Skeletal muscle satellite cell (primary cell): ENCODE data around the gene ZNF469.

Source experiments
- H3K27me3 ChIP-seq: 2 replicates; pipeline ENCODE4 v1.7.0; 2013; ENCODE audit warnings: low read length; ENCODE audit not compliant: control insufficient read depth, insufficient read depth
- H3K36me3 ChIP-seq: 2 replicates; pipeline ENCODE4 v1.7.0; 2013; ENCODE audit warnings: mild to moderate bottlenecking, control low read depth, low read length; ENCODE audit not compliant: insufficient read depth
- H3K4me1 ChIP-seq: 2 replicates; pipeline ENCODE4 v1.7.0; 2013; ENCODE audit warnings: low read length; ENCODE audit not compliant: control insufficient read depth, insufficient read depth
- H3K4me2 ChIP-seq: 2 replicates; pipeline ENCODE4 v1.7.0; 2013; ENCODE audit warnings: mild to moderate bottlenecking, low read length
- H3K4me3 ChIP-seq: 2 replicates; pipeline ENCODE4 v1.7.0; 2013; ENCODE audit warnings: low read length
- H3K9ac ChIP-seq: 2 replicates; pipeline ENCODE4 v1.7.0; 2013; ENCODE audit warnings: mild to moderate bottlenecking, low read depth, low read length, moderate library complexity
- H3K9me3 ChIP-seq: replicated peaks from 2 replicates; pipeline ENCODE4 v1.7.0; 2013; ENCODE audit warnings: mild to moderate bottlenecking, control low read depth, low read length

The ZNF469 gene

DNA sequence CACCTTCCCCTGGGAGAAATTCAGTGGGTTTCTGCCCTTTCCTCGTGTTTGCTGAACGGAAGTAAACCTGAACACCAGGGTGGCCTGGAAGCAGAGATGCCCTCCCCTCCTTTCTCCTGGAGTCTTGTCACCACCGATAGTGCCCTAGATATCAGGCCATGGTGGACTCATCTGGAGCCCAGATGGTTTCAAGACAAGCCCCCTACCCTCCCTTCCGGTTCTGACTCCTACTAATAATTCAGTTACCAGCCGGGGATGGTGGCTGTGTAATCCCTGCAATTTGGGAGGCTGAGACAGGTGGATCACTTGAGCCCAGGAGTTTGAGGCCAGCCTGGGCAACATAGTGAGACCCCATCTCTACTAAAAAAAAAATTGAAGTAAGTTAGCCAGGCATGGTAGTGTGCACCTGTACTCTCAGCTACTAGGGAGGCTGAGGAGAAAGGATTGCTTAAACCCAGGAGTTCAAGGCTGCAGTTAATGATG is 2.4 kb downstream of the ZNF469 start:
- no peaks in the 10 kb centered on the region for H3K9me3 ChIP-seq
- peaks cover 19% of the 10 kb centered on the region for H3K36me3 ChIP-seq
- peak overlapping the region; percentile 97 for H3K4me2 ChIP-seq
- H3K27me3 ChIP-seq, result no peaks in the 10 kb centered on the region
- H3K4me1 ChIP-seq, result peaks cover 33% of the 10 kb centered on the region
- no peak overlapping the region for H3K9ac ChIP-seq
- H3K4me3 ChIP-seq, result no peak overlapping the region

DNA sequence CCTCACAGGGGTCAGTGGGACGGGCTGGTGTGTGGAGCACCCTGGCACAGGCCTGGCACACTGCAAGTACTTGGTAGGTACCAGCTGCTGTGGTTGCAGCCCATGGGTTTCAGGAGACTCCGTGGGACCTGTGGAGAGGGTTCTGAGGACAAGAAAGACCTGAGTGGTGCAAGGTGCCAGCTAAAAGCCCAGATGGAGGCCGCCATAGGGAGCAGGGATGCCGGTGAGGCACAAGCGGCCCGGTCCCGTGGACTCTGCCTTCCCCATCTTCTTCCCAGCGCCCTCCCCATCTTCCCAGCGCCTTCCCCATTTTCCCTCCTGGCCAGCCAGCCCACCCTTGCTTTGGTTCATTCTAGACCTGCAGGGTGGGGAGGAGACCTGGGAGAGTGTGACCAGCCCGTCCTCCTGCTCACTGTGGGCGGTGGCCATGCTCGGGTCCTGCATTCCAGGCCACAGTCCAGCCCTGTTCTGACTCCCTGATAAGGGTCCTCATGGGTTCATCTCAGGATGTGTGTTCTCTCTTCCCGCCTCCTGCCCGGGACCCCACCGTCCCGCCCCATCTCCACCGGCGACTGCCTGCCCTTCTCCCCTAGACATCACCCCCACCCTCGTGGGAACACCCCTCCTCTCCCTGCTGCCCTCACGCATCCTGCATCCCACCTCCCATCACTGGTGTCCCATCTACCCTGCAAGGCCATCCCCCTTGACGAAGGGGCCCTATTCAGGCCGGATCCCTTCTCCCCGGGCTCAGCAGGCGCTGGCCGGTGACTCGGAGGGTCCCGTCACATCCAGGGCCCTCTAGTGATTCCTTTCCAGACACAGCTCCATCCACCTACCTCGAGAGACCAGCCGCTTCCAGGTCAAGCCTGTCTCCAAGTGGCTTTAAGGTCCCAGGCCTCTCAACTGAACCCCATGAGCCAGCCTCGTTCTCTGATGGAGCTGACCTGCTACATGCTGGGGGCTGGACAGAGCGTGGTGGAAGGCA is 3.4 kb downstream of the ZNF469 start:
- no peaks in the 10 kb centered on the region for H3K27me3 ChIP-seq
- peaks cover 33% of the 10 kb centered on the region for H3K4me1 ChIP-seq
- no peak overlapping the region for H3K4me2 ChIP-seq
- no peak overlapping the region for H3K9ac ChIP-seq
- peaks cover 19% of the 10 kb centered on the region for H3K36me3 ChIP-seq
- no peak overlapping the region for H3K4me3 ChIP-seq
- no peaks in the 10 kb centered on the region for H3K9me3 ChIP-seq

DNA sequence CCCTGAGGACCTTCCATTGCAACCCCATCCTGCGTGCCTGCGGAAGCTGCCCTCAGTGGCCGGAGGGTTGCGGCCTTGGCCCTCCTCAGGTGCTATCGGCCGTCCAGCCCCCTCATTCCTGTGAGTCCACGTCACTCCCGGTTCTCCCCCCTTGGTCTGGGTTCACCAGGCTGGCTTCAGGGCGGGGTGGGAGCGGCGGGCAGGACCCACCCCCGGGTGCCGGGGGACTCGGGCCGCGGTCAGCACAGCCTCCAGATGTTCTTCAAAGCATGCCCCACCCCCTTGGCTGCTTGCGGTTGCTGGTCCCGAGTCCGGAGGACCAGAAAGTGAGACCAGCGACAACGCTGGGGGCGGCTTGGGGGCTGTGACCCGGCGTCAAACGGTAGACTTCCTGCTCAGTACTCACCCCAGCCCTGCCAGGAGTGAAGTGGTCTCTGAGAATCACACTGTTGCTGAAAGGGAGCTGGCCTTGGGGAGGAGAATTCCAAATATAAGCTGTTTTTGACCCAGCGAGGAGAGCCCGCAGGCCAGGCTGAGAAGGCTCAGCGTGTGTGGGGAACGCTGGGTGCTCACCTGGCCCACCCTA is 4.5 kb downstream of the ZNF469 start:
- Histone ChIP-seq H3K9me3 (no peaks in the 10 kb centered on the region), H3K9ac (peak overlapping the region; percentile 71), H3K4me3 (no peak overlapping the region), H3K36me3 (peaks cover 19% of the 10 kb centered on the region), H3K4me1 (peaks cover 33% of the 10 kb centered on the region), H3K27me3 (no peaks in the 10 kb centered on the region), H3K4me2 (peak overlapping the region; percentile 64)

DNA sequence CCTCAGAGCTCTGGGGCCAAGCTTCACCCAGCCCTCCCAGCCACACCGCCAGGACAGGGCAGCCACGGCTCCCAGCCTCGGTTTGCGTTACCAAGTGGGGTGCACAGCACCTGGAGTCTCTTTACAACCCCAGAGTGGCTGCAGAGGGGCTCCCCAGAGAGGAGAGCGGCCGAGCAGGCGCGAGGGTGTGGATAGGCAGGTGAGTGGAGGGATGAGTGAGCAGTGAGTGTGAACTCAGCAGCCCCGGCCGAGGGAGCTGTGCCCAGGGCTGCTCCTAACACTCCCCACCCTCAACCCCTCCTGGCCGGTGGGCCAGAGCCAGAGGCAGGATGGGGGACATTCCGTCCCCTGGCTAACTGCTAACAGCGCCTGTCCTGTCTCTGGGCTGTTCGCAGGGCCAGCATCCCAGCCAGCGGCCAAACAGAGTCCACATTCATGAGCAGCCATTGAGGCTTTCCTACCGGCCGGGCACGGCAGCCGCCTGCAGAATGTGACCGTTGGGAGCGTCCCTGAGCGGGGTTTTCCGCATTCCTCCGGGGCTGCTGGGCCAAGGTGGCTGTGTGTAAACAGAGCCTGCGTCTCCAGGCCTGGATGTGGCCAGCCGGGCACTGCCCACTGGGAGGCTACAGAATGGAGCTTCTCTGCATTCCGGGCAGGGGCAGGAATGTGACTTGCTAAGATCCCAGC is 5.3 kb downstream of the ZNF469 start:
- Histone ChIP-seq H3K27me3 (no peaks in the 10 kb centered on the region), H3K4me3 (peak overlapping the region; percentile 26), H3K4me1 (peaks cover 34% of the 10 kb centered on the region), H3K4me2 (peak overlapping the region; percentile 64), H3K36me3 (peaks cover 19% of the 10 kb centered on the region), H3K9ac (peak overlapping the region; percentile 71), H3K9me3 (no peaks in the 10 kb centered on the region)

DNA sequence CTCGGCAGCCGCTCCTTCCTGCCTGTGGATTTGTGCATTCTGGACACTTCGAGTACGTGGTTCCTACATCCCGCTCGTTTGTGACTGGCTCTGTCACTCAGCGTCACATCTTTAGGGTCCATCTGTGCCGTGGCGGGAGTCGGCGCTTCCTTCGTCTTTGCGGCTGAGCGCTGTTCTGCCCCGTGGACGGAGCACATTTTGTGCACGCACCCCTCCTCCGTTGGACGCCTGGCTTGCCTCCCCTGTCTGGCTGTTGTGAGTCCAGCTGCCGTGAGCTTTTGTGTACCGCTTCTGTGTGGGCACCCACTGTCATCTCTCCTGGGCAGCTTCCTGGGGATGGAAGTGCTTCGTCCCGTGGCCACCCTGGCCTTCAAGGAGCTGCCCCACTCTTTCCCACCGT is 6.4 kb downstream of the ZNF469 start:
- Histone ChIP-seq H3K27me3 (no peaks in the 10 kb centered on the region), H3K4me2 (no peak overlapping the region), H3K9ac (peak overlapping the region; percentile 71), H3K36me3 (peaks cover 26% of the 10 kb centered on the region), H3K9me3 (no peaks in the 10 kb centered on the region), H3K4me3 (no peak overlapping the region), H3K4me1 (peaks cover 34% of the 10 kb centered on the region)

DNA sequence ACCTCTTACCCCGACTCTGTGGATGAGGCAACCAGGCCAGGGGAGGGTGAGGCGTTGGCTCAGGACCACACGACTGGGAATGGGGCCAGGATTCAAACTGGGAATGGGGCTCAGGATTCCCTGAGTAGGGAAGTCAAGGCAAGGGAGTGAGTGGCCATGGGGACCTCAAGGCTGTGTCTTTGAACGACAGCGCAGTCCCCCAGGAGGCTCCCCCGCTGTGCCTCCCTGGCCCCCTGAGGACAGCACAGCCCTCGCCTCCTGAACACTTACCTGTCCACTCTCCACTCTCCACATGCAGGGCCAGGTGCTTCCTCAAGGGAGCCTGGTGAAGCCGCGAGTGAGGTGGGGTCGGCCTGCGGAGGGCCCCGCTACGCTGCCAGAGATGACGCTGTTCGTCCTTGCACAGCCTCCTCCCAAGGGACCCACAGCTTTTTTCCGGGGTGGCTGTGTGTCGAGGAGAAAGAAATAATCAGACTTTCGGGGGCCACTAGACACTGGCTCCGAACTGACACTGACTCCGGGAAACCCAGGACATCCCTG is 6.9 kb downstream of the ZNF469 start:
- Histone ChIP-seq H3K27me3 (no peaks in the 10 kb centered on the region), H3K4me2 (no peak overlapping the region), H3K9ac (no peak overlapping the region), H3K36me3 (peaks cover 26% of the 10 kb centered on the region), H3K4me3 (no peak overlapping the region), H3K4me1 (peaks cover 29% of the 10 kb centered on the region), H3K9me3 (no peaks in the 10 kb centered on the region)

DNA sequence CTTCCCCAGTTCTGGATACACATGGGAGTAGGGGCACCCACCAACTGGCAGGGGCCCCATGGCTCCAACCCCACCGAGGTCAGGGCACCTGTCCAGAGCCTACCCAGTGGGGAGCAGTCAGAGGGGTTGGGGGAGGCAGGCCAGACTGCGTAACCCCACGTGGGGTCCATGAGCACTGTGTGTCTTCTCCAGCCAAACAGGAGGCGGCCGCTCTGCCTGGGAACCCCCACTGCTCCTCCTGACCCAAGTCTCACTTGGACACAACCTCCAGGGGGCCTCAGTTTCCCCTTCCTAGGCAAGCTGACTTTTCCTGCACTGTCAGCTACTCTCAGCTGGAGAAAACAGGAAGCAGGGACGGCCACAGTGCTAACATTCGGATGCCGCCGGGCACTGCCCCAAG is 7.5 kb downstream of the ZNF469 start:
- no peak overlapping the region for H3K4me2 ChIP-seq
- no peaks in the 10 kb centered on the region for H3K9me3 ChIP-seq
- H3K4me1 ChIP-seq, result peaks cover 25% of the 10 kb centered on the region
- no peak overlapping the region for H3K9ac ChIP-seq
- peaks cover 23% of the 10 kb centered on the region for H3K36me3 ChIP-seq
- H3K4me3 ChIP-seq, result no peak overlapping the region
- no peaks in the 10 kb centered on the region for H3K27me3 ChIP-seq

DNA sequence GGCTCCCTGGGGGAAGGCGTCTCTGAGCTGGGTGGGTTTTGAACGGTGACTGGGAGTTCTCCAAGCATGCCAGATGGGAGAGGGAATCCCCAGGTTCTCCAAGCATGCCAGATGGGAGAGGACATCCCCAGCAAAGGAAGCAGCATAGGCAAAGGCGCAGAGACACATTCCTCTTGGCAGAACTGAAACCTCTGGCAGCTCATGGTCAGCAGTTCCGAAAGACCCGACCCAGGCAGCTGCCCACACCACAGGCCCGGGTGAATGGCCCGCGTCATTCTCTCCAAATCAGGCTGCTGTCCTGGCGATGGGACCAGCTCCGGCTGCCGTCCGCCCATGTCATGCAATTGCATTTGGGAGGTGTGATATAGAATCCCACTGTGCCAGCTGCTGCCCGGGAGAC is 8.0 kb downstream of the ZNF469 start:
- no peak overlapping the region for H3K9ac ChIP-seq
- no peaks in the 10 kb centered on the region for H3K9me3 ChIP-seq
- peaks cover 23% of the 10 kb centered on the region for H3K36me3 ChIP-seq
- no peaks in the 10 kb centered on the region for H3K27me3 ChIP-seq
- H3K4me3 ChIP-seq, result no peak overlapping the region
- no peak overlapping the region for H3K4me2 ChIP-seq
- peaks cover 25% of the 10 kb centered on the region for H3K4me1 ChIP-seq

DNA sequence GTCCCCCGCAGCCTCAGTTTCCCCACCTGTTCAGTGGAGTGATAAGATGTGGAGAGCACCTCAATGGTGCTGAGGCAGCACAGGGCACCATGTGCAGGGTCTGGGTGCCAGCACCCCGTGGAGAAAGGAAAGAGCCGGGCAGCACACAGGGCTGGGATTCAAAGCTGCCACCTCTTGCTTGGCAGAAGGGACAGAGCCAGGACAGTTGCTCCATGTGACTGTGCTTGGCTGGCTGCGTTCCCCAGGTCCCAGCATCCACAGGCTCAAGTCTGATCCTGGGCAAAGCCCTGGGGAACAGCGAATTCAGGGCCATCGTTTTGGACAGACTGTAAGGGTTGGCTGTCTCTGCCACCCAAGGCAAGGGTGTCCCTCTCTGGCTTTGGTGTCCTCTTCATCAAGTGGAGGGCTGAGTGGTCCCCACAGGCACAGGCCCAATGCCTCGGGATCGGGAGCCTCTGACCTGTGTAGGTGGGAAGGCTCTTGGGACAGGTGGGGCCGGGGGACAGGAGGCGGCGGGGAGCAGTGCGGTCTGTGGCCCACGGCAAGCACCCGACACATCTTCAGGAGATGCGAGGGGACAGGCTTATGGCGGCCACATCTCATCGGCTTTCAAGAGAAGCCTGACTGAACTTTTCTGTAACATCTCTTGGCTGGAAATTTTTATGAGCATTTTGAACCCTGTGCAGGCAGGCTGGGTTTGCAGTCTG is 8.5 kb downstream of the ZNF469 start:
- Histone ChIP-seq H3K9me3 (no peaks in the 10 kb centered on the region), H3K9ac (no peak overlapping the region), H3K36me3 (peaks cover 20% of the 10 kb centered on the region), H3K4me2 (no peak overlapping the region), H3K4me3 (no peak overlapping the region), H3K27me3 (no peaks in the 10 kb centered on the region), H3K4me1 (peaks cover 25% of the 10 kb centered on the region)

DNA sequence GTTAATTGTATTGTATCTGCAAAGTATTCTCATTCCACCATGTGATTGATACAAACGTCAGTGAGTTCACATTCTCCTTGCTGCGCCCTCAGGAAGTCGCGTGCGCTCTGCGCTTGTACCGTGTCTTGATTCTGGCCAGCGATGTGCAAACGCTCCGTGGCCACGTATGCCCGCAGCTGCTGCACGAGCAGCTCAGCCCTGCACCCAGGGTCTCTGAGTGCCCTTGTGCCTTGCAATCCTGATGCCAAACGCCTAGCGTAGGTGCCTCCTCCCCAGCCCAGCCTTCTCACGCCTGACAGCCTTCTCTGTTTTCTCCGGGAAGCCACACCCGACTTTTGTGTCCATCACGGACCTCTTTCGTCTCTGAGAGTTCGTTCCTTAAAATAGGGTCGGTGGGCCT is 9.4 kb downstream of the ZNF469 start:
- Histone ChIP-seq H3K4me3 (no peak overlapping the region), H3K27me3 (no peaks in the 10 kb centered on the region), H3K36me3 (peaks cover 17% of the 10 kb centered on the region), H3K9me3 (no peaks in the 10 kb centered on the region), H3K4me2 (no peak overlapping the region), H3K9ac (no peak overlapping the region), H3K4me1 (peaks cover 25% of the 10 kb centered on the region)

DNA sequence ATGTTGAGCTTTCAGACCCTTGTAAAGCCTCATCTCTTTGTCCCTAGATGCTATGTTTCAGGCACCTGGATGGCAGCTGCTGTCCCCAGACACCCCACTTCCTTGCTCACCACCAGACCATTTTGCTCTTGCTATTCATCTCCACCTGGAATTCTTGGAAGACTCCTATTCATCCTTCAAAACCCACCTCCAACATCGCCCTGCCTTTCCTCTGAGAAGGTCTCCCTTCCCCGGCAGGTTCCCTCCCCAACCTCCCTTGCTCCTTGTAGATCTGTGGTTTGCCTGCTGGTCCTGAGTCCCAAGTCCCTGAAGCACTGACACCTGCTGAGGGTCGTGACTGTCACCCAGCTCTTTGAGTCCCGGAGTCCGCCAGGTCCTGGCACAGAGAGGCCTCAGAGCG is 9.9 kb downstream of the ZNF469 start:
- no peaks in the 10 kb centered on the region for H3K9me3 ChIP-seq
- peak overlapping the region; percentile 30 for H3K4me2 ChIP-seq
- H3K27me3 ChIP-seq, result no peaks in the 10 kb centered on the region
- H3K9ac ChIP-seq, result no peak overlapping the region
- H3K4me3 ChIP-seq, result no peak overlapping the region
- H3K36me3 ChIP-seq, result peaks cover 17% of the 10 kb centered on the region
- H3K4me1 ChIP-seq, result peaks cover 21% of the 10 kb centered on the region
